Endothelial cell of umbilical vein (primary cell): ENCODE measurements around the gene AASDH. TPM values are rescaled to one million over a fixed set of nuclear protein-coding genes. Genes with fewer than 3 reads are reported as not detected.

ENCODE experiments used
- BruUV-seq: library from RNA; stranded (reverse); fragments of 400-500 nt; replicated peaks from 2 replicates; lab custom pipeline; 2021; lab: Mats Ljungman, UMichigan
- CTCF ChIA-PET: fragments of 300-600, 350-600 bp; sonication (Branson Sonifier 250); formaldehyde crosslinking; loops from one replicate; lab custom pipeline; 2021; ENCODE audit warnings: antibody characterized with exemption, inconsistent platforms; lab: Charles Lee
- POLR2A ChIA-PET: fragments of 300-600, 350-600 bp; sonication (Branson Sonifier 250); formaldehyde crosslinking; loops from one replicate; lab custom pipeline; 2021; ENCODE audit warnings: antibody characterized with exemption, inconsistent platforms; lab: Charles Lee
- DNase-seq: peaks from one replicate; pipeline ENCODE4 v3.0.0-alpha.2; 2011; ENCODE audit warnings: low read depth, low spot score
- FAIRE-seq: peaks from 2 replicates; lab custom pipeline; 2011; peaks lifted over from hg19 to GRCh38; lab: Jason Lieb, UNC
- H2AFZ ChIP-seq: 2 replicates; pipeline ENCODE4 v1.6.0; 2012; ENCODE audit warnings: low read depth, low read length, control low read depth, inconsistent platforms
- H3K27ac ChIP-seq: 2 replicates; pipeline ENCODE4 v1.5.1; 2011; ENCODE audit warnings: low read depth, mild to moderate bottlenecking, control low read depth, low read length, moderate library complexity; ENCODE audit not compliant: insufficient read depth
- H3K27me3 ChIP-seq, 2 experiments: 2 replicates each; pipeline versions ENCODE4 v1.6.0 to v1.6.1; 2011; ENCODE audit warnings: low read length in 2 of 2, mixed read lengths in 1 of 2; ENCODE audit not compliant: control insufficient read depth in 2 of 2, insufficient read depth in 2 of 2
- H3K36me3 ChIP-seq, 2 experiments: 2 replicates in 1 of 2; 3 replicates in 1 of 2; pipeline ENCODE4 v1.5.1; 2011; ENCODE audit warnings: low read length in 2 of 2, mild to moderate bottlenecking in 1 of 2, moderate library complexity in 1 of 2; ENCODE audit not compliant: control insufficient read depth in 2 of 2, insufficient read depth in 2 of 2; ENCODE audit errors: extremely low read depth in 1 of 2
- H3K4me1 ChIP-seq: 3 replicates; pipeline ENCODE4 v1.5.1; 2011; ENCODE audit warnings: mild to moderate bottlenecking, low read length; ENCODE audit not compliant: control insufficient read depth, insufficient read depth; ENCODE audit errors: extremely low read depth
- H3K4me2 ChIP-seq: 2 replicates; pipeline ENCODE4 v1.6.1; 2011; ENCODE audit warnings: low read length, control low read depth, mixed read lengths; ENCODE audit not compliant: insufficient read depth
- H3K4me3 ChIP-seq, 3 experiments: fragments of 200-600 bp in 1 of 3; sonication (generic), shearing (Covaris generic) in 1 of 3; replicated peaks in 1 of 3; 2 replicates each; pipeline ENCODE4 v1.5.1; 2011 to 2016; ENCODE audit warnings: control low read depth in 3 of 3, low read length in 3 of 3, mild to moderate bottlenecking in 2 of 3, inconsistent platforms in 1 of 3, low read depth in 1 of 3, moderate library complexity in 1 of 3; ENCODE audit not compliant: insufficient read depth in 1 of 3
- H3K79me2 ChIP-seq: 2 replicates; pipeline ENCODE4 v1.6.0; 2012; ENCODE audit warnings: low read length, inconsistent platforms; ENCODE audit not compliant: control insufficient read depth, insufficient read depth
- H3K9ac ChIP-seq: replicated peaks from 2 replicates; pipeline ENCODE3; 2011; ENCODE audit warnings: low read length, control low read depth; ENCODE audit not compliant: insufficient read depth; ENCODE audit errors: extremely low read depth
- H3K9me1 ChIP-seq: replicated peaks from 3 replicates; pipeline ENCODE4 v1.6.0; 2011; ENCODE audit warnings: mild to moderate bottlenecking, low read length; ENCODE audit not compliant: control insufficient read depth, insufficient read depth; ENCODE audit errors: extremely low read depth
- H3K9me3 ChIP-seq: replicated peaks from 2 replicates; pipeline ENCODE4 v1.5.1; 2012; ENCODE audit warnings: low read length, inconsistent platforms; ENCODE audit not compliant: control insufficient read depth, insufficient read depth
- H4K20me1 ChIP-seq: replicated peaks from 2 replicates; pipeline ENCODE3; 2011; ENCODE audit warnings: mild to moderate bottlenecking, low read length; ENCODE audit not compliant: control insufficient read depth, insufficient read depth; ENCODE audit errors: extremely low read depth
- EZH2 ChIP-seq: IDR thresholded peaks from 2 replicates; pipeline ENCODE4 v1.6.1; 2012; ENCODE audit warnings: borderline replicate concordance, low read depth, mild to moderate bottlenecking, moderate library complexity, low read length, inconsistent platforms; ENCODE audit not compliant: severe bottlenecking
- FOS ChIP-seq: IDR thresholded peaks from 2 replicates; pipeline ENCODE4 v1.6.1; 2011; ENCODE audit warnings: mild to moderate bottlenecking, low read length, moderate library complexity, borderline replicate concordance; ENCODE audit not compliant: insufficient read depth
- GATA2 ChIP-seq: IDR thresholded peaks from 2 replicates; pipeline ENCODE4 v1.7.0; 2011; ENCODE audit warnings: low read depth, mild to moderate bottlenecking, moderate library complexity, mixed read lengths, low read length; ENCODE audit not compliant: insufficient read length, insufficient read depth
- JUN ChIP-seq: IDR thresholded peaks from 2 replicates; pipeline ENCODE4 v1.6.1; 2011; ENCODE audit warnings: borderline replicate concordance, low read depth; ENCODE audit not compliant: insufficient read length, insufficient read depth
- MAX ChIP-seq: IDR thresholded peaks from 2 replicates; pipeline ENCODE4 v1.6.1; 2011; ENCODE audit not compliant: insufficient read depth, insufficient read length
- MYC ChIP-seq: IDR thresholded peaks from one replicate; pipeline ENCODE4 v1.6.1; 2011; ENCODE audit warnings: mild to moderate bottlenecking, low read depth, low read length
- POLR2A ChIP-seq: IDR thresholded peaks from 2 replicates; pipeline ENCODE4 v1.6.1; 2012; ENCODE audit warnings: low read depth, mild to moderate bottlenecking, control low read depth, low read length
- POLR2AphosphoS5 ChIP-seq: IDR thresholded peaks from 2 replicates; pipeline ENCODE4 v1.6.1; 2012; ENCODE audit warnings: low read depth, mild to moderate bottlenecking, control low read depth, low read length, moderate library complexity; ENCODE audit not compliant: insufficient read depth
- dilution Hi-C: fragments of 300-500 bp; cut with MboI; formaldehyde crosslinking; loops from one replicate; pipeline ENCODE4 v1.15.0; 2019; ENCODE audit warnings: low sequenced_read_pairs; ENCODE audit not compliant: extremely low pct_ligation_motif_present
- intact Hi-C: fragments of 100-400 bp; cut with micrococcal nuclease; formaldehyde crosslinking; loops from one replicate; pipeline ENCODE4 v1.10.0; 2022
- polyA plus RNA-seq, 4 experiments: library from polyadenylated mRNA; depleted of rRNA in 3 of 4; stranded (reverse) in 3 of 4; unstranded in 1 of 4; fragments of >200 nt; gene quantifications; 2 replicates each; pipeline versions ENCODE4 v1.2.1 to v1.2.3, GENCODE V29; 2011 to 2012; ENCODE audit warnings: missing spikeins in 1 of 4
- total RNA-seq: library from RNA; stranded (reverse); gene quantifications from 2 replicates; pipeline ENCODE4 v1.2.3, GENCODE V29; 2021
- TF ChIP-seq, protein P1 (sequence below), 2 donors: IDR thresholded peaks; 1 replicate in 1 of 2; 2 replicates in 1 of 2; pipeline ENCODE4 v1.5.1; 2011; ENCODE audit warnings: low read length in 2 of 2, mild to moderate bottlenecking in 2 of 2, moderate library complexity in 2 of 2, control low read depth in 1 of 2, inconsistent platforms in 1 of 2, low read depth in 1 of 2; ENCODE audit not compliant: insufficient read depth in 1 of 2; ENCODE audit errors: extremely low read depth in 1 of 2

AASDH gene
- total and polyA plus RNA-seq, 2 donors (not counting 3 experiments of a cell fraction or from before 2014, with no cell fraction given), result 4.2 to 9.5 TPM

DNA sequence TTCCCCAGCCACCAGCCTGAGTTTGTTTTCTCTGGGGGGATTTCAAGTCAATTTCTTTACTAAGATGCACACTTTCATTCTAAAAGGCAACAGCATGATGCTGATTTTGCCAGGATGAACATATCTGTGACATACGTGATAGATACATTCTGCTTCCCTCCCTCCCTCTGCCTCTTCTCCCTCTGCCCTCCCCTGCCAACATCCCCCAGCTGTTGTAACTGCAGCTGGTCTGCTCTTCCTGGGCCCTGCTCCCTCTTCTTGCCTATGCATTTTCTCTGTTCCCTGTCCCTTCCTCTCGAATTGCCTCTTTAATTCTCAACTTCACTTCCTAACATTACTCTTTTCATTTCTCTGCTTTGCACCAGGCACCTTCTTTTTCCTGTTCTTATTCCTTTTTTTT lies 83.4 kb downstream of the AASDH start:
- DNase-seq, result no peak
- no peak for FAIRE-seq
- no peak for TF ChIP-seq MAX
- no peak for TF ChIP-seq GATA2
- no peak for TF ChIP-seq EZH2
- TF ChIP-seq JUN, result no peak
- TF ChIP-seq, protein P1, sequence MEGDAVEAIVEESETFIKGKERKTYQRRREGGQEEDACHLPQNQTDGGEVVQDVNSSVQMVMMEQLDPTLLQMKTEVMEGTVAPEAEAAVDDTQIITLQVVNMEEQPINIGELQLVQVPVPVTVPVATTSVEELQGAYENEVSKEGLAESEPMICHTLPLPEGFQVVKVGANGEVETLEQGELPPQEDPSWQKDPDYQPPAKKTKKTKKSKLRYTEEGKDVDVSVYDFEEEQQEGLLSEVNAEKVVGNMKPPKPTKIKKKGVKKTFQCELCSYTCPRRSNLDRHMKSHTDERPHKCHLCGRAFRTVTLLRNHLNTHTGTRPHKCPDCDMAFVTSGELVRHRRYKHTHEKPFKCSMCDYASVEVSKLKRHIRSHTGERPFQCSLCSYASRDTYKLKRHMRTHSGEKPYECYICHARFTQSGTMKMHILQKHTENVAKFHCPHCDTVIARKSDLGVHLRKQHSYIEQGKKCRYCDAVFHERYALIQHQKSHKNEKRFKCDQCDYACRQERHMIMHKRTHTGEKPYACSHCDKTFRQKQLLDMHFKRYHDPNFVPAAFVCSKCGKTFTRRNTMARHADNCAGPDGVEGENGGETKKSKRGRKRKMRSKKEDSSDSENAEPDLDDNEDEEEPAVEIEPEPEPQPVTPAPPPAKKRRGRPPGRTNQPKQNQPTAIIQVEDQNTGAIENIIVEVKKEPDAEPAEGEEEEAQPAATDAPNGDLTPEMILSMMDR (IDR thresholded peaks at IDR 0.05; ENCODE audit: extremely low read depth in 1 of 2, insufficient read depth in 1 of 2, low read depth in 1 of 2, low read length in 2 of 2), result no peak
- TF ChIP-seq FOS, result no peak
- no peak for TF ChIP-seq POLR2A
- no peak for TF ChIP-seq POLR2AphosphoS5
- TF ChIP-seq MYC, result no peak
- dilution Hi-C loops (no loop called here), intact Hi-C loops (loop anchor here (10.0 kb wide), 1 partner anchor 241 kb away; no protein-coding TSS in a partner anchor)
- H3K27ac ChIP-seq, result no peak overlapping the region
- no peaks in the 10 kb centered on the region for H3K4me1 ChIP-seq
- H3K4me2 ChIP-seq, result no peak overlapping the region
- no TSS peak for BruUV-seq
- POLR2A ChIA-PET, result no interaction called here
- no peaks in the 10 kb centered on the region for H4K20me1 ChIP-seq
- H3K36me3 ChIP-seq, result no peaks in the 10 kb centered on the region
- no peaks in the 10 kb centered on the region for H3K9me1 ChIP-seq
- CTCF ChIA-PET, result no interaction called here
- H3K79me2 ChIP-seq, result no peaks in the 10 kb centered on the region
- no peaks in the 10 kb centered on the region for H3K9me3 ChIP-seq
- no peaks in the 10 kb centered on the region for H3K27me3 ChIP-seq
- no peak overlapping the region for H2AFZ ChIP-seq
- H3K4me3 ChIP-seq, result no peak overlapping the region
- no peak overlapping the region for H3K9ac ChIP-seq
